Type B pancreatic cell (in vitro differentiated cells): Measurements from ENCODE around the gene SMG6. TPM values are rescaled to one million over a fixed set of nuclear protein-coding genes. Genes with fewer than 3 reads are reported as not detected.

Experiments used
- DNase-seq: peaks from one replicate; pipeline ENCODE4 v3.0.0; 2021; ENCODE audit warnings: mixed read lengths; ENCODE audit not compliant: unreplicated experiment; ENCODE audit errors: extremely low spot score
- H3K27ac Mint-ChIP-seq: 2 replicates; pipeline ENCODE4 v1.8.0; 2021; ENCODE audit warnings: mild to moderate bottlenecking, mixed read lengths
- H3K27me3 Mint-ChIP-seq: 2 replicates; pipeline ENCODE4 v1.8.0; 2021; ENCODE audit warnings: mixed read lengths
- H3K36me3 Mint-ChIP-seq: 2 replicates; pipeline ENCODE4 v1.8.0; 2021; ENCODE audit warnings: mixed read lengths
- H3K4me1 Mint-ChIP-seq: one replicate; pipeline ENCODE4 v1.8.0; 2021; ENCODE audit warnings: mixed read lengths; ENCODE audit not compliant: unreplicated experiment
- H3K4me3 Mint-ChIP-seq: 2 replicates; pipeline ENCODE4 v1.8.0; 2021; ENCODE audit warnings: mild to moderate bottlenecking, mixed read lengths
- H3K9me3 Mint-ChIP-seq: 2 replicates; pipeline ENCODE4 v1.8.0; 2021; ENCODE audit warnings: mixed read lengths
- CTCF ChIP-seq: fragments of 200-600 bp; sonication (generic); conservative IDR thresholded peaks from 2 replicates; pipeline ENCODE4 v1.5.0; 2021; ENCODE audit warnings: antibody characterized with exemption, mild to moderate bottlenecking
- total RNA-seq: library from RNA; stranded (reverse); gene quantifications from 2 replicates; pipeline ENCODE4 v1.2.1, GENCODE V29; 2021; ENCODE audit warnings: low replicate concordance

Gene SMG6
- total RNA-seq, 1 donor from 2014 or later: 39.0 TPM

- Mint-ChIP-seq H3K27me3 (no peaks in the 10 kb centered on the region), H3K27ac (peak overlapping the region; percentile 40), H3K9me3 (no peaks in the 10 kb centered on the region)
These were observed 80.0 kb downstream of the SMG6 start for GRCh38 chr17:2223617-2223927.

GRCh38 chr17:2222901-2223616 lies 80.5 kb downstream of the SMG6 start:
- Mint-ChIP-seq H3K4me3 (no peak overlapping the region), H3K27ac (peak overlapping the region; percentile 40), H3K36me3 (peaks cover 39% of the 10 kb centered on the region), H3K27me3 (no peaks in the 10 kb centered on the region), H3K9me3 (no peaks in the 10 kb centered on the region), H3K4me1 (peaks cover 26% of the 10 kb centered on the region)
- DNase-seq: no peak
- TF ChIP-seq CTCF: no peak

More at GRCh38 chr17:2223617-2223927, 80.0 kb downstream of the SMG6 start:
- DNase-seq: no peak
- no peak for TF ChIP-seq CTCF
- peaks cover 24% of the 10 kb centered on the region for H3K4me1 Mint-ChIP-seq
- peaks cover 37% of the 10 kb centered on the region for H3K36me3 Mint-ChIP-seq
- no peak overlapping the region for H3K4me3 Mint-ChIP-seq

DNA sequence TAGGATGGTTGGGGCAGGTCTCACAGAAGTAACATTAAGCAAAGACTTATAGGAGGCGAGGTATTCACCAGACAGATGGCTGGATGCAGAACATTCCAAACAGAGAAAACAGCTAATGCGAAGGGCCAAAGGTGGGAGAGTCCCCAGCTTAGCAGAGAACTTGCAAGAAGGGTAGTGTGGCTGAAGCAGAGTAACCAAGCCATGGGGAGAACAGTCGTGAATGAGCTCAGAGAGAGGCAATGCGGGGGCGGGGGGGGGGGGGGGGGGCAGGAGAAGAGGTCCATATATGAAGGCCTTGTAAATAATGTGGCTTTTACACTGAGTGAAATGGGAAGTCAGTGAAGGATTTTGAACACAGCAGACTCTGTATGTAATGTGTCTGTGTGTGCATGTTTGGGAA lies 81.3 kb downstream of the SMG6 start:
- H3K27me3 Mint-ChIP-seq: no peaks in the 10 kb centered on the region
- peaks cover 36% of the 10 kb centered on the region for H3K36me3 Mint-ChIP-seq
- no peak for DNase-seq
- H3K4me1 Mint-ChIP-seq: peaks cover 22% of the 10 kb centered on the region
- peak overlapping the region; percentile 7 for H3K4me3 Mint-ChIP-seq
- H3K27ac Mint-ChIP-seq: no peak overlapping the region
- no peak for TF ChIP-seq CTCF
- no peaks in the 10 kb centered on the region for H3K9me3 Mint-ChIP-seq

- no peak overlapping the region for H3K27ac Mint-ChIP-seq
- peaks cover 45% of the 10 kb centered on the region for H3K4me1 Mint-ChIP-seq
- H3K4me3 Mint-ChIP-seq: no peak overlapping the region
- no peaks in the 10 kb centered on the region for H3K9me3 Mint-ChIP-seq
- TF ChIP-seq CTCF: no peak
- H3K27me3 Mint-ChIP-seq: no peaks in the 10 kb centered on the region
- DNase-seq: no peak
- H3K36me3 Mint-ChIP-seq: peaks cover 16% of the 10 kb centered on the region
These were observed 85.2 kb downstream of the SMG6 start for GRCh38 chr17:2218426-2218825.

- H3K36me3 Mint-ChIP-seq: peaks cover 15% of the 10 kb centered on the region
- no peak for DNase-seq
- H3K27me3 Mint-ChIP-seq: no peaks in the 10 kb centered on the region
- H3K4me1 Mint-ChIP-seq: peaks cover 53% of the 10 kb centered on the region
- no peaks in the 10 kb centered on the region for H3K9me3 Mint-ChIP-seq
- peak overlapping the region; percentile 55 for H3K4me3 Mint-ChIP-seq
- no peak for TF ChIP-seq CTCF
- peak overlapping the region; percentile 55 for H3K27ac Mint-ChIP-seq
These were observed 87.8 kb downstream of the SMG6 start for GRCh38 chr17:2215616-2216364.
